GM19468 (cell line): ENCODE measurements around the gene FHIP1B.
"Not testable (repeated sequence)": the region's sequence is repeated elsewhere in the genome, so short reads cannot be mapped to it uniquely, and the experiment has no call there.

Experiments
- ATAC-seq: cut with Tn5 transposase; IDR thresholded peaks from one replicate; pipeline ENCODE4 v1.9.1; 2021; ENCODE audit warnings: mild to moderate bottlenecking, moderate library complexity, moderate number of reproducible peaks; ENCODE audit not compliant: unreplicated experiment; ENCODE audit errors: extremely low read depth

Gene FHIP1B

DNA sequence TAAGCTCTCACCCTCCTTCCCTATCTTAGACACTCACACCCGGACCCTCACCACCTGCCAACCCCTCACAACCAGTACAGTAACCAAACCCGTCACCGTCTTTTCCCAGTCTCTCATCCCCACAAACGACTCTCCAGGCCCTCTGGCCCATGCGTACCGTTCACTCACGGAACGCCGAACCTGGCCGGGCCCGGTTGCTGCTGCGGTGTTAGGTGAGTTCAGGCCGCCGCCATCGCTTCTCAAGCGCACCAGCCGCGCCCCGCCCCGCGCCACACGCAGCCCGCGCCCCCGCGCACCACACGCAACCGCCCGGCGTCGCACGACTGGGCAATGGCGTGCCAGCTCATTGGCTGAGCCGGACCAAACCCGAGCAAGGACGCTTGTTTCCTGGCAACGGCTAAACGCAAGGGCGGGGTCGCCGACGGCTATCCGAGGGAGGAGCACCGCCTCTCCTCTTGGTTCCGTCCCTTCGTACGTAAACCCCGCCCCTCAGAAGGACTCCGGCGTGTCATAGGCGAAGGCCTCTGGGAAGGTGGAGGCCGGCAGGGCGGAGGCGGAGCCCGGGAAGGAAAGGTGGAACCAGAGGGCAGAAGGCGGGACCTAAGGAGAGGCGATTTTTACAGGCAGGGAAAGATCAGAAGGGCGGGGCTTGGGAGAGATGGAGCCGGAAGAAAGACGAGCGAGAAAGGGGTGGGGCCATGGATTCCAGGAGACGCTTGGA is at the start of gene FHIP1B:
Gene FHIP1B, minus strand, starts transcription at position 250 of the 721 bp plus-strand sequence. CDS start 10,120 bp downstream, outside the sequence.
- peak; percentile 98 for ATAC-seq

DNA sequence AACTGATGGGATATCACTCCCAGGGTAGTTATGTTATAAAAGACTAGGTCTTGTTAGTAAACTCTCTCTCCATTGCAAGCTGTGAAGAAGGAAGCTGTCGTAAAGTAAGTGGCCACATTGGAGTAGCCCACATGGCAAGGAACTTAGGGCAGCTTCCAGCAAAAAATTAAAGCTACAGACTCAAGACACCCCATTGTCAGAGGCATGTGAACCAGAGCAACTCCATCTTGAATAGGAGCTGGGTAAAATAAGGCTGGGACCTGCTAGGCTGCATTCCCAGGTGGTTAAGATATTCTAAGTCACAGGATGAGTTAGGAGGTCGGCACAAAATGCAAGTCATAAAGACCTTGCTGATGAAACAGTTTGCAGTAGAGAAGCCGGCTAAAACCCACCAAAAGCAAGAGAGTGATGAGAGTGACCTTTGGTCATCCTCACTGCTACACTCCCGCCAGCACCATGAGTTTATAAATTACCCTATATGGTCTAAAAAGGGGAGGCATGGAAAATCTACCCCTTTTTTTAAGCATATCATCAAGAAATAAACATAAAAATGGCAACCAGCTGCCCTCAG is 49.1 kb upstream of the FHIP1B start:
- ATAC-seq: no peak

DNA sequence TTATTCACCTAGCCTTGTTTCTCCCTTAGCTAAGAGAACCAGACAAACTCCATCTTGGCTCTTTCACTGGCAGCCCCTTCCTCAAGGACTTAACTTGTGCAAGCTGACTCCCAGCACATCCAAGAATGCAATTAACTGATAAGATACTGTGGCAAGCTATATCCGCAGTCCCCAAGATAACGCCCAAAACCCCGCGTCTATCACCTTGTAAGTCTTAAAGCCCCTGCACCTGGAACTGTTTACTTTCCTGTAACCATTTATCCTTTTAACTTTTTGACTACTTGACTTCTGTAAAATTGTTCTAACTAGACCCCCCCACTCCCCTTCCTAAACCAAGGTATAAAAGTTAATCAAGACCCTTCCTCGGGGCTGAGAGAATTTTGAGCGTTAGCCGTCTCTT is 46.4 kb upstream of the FHIP1B start:
- not testable (repeated sequence) for ATAC-seq

GRCh38 chr11:6273188-6273587 is 38.8 kb upstream of the FHIP1B start:
- ATAC-seq: no peak

GRCh38 chr11:6271598-6271997 is 37.2 kb upstream of the FHIP1B start:
- no peak for ATAC-seq

- no peak for ATAC-seq
Measured at GRCh38 chr11:6270584-6271246, 36.3 kb upstream of the FHIP1B start.

GRCh38 chr11:6269994-6270393 is 35.6 kb upstream of the FHIP1B start:
- no peak for ATAC-seq

- no peak for ATAC-seq
Measured at GRCh38 chr11:6268820-6269219, 34.4 kb upstream of the FHIP1B start.

GRCh38 chr11:6263662-6264061 is 29.2 kb upstream of the FHIP1B start:
- ATAC-seq: no peak

DNA sequence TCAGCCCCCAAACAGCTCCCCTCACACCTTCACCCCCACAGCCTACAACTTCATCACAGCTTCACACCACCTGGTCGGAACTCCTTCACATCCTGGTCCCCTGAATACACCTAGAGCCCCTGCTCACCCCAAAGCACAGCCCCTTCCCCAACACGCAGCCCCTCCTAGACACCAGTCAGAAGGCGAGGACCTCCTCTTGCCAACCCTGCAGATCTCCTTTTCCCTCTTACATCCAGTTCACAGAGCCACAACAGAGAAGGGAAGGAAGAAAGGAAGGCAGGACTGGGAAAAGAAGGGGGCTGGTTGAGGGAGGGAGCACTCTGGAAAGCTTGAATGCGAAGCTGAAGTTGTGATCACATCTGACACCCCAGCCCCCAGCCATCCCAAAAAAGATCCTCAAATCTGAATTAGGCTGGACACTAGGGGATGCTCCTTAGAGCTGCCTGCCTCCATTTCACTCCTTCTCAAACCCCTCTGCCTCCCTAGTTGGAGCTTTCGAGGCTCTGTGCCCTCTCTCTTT is 25.8 kb upstream of the FHIP1B start:
- no peak for ATAC-seq

DNA sequence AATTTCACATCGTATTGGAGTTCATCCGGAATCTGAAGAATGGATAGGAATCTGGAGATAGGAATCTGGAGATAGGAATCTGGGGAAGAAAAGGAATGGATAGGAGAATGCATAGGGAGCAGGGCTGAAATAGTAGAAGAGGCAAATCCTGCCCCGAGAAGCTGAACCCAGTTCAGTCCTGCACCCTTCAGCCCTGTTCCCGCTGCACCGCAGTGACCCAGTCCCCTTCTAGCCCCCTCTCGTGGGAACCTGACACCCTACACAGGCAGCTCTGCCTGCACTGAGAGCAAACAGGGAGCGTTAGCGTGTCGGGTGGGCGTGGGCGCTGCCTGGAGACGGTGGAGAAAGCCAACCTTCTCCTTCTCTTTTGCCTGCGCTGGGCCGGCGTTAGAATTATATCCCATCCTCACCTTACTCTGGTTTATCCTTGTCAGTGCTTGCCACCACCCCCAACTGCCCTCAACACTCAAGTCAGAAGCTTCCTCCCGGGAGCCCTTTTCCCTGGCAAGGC is 24.2 kb upstream of the FHIP1B start:
- ATAC-seq: no peak

DNA sequence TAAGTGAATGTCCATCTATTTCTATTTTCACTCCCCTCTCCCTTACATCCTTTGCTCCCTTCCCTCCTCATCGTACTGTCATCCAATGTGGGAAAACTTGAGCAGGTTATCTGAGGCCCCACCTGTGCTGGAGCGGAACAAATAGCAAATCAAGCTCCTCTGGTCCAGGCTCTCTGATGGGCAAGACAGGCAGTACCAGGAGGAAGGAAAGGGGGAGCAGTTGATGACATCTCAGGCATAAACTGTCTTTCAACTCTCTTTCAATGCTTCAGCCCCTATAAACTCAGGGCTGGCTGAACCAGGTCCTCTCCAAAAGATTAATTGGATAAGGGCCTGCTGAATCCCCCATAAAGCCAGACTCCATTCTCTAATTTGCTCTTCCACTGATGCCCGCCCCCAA is 23.7 kb upstream of the FHIP1B start:
- ATAC-seq: no peak

GRCh38 chr11:6253197-6253596 is 18.8 kb upstream of the FHIP1B start:
- peak; percentile 59 for ATAC-seq

DNA sequence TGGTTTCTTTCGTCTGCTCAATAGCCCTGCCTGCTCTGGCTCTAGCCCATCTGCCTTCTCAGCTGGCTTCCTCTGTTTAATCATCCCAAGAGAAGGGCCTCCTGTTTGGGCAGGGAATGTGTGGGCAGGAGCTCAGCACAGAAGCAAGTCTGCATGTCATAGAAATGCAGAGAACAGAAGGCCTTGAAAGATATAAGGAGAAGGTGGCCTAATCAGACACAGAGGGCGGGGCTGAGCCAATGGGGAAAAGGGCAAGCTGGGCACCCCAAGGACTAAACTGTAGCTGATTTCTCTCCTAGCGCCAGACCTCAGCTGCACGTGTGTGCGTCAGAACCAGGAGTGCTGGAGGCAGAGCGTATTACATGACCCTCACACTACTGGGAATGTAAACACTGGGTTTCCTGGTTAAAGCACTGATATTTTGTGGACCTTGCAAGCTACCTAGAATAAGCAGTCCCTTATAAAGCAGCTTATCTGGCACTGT is 17.6 kb upstream of the FHIP1B start:
- no peak for ATAC-seq

DNA sequence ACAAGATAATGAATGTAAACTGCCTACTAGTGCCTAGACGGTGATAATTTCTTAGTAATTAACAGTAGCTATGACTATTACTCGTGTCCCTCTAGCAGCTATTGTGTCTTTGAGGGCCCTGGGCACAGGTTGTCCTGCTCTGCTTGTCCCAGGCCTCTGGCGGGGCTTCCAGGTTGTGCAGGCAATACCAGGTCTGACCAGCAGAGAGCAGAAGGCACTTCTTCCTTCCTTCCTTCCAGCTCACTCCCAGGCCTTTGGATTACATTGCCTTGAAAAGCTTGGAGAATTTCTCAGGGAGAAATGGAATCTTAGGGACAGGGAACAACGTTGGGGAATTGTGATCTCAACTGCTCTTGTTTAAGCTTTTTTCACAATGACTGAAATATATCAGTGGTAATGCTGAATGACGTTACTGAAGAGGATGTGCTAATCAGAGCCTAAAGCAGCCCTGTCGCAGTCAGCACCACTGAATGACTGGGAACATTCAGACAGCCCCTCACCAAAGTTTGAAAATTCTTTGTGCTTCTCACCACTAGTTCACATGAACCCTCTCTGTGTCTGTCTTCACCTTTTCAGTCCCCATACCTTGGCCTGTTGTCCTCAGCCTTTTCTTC is 16.8 kb upstream of the FHIP1B start:
- ATAC-seq: no peak

DNA sequence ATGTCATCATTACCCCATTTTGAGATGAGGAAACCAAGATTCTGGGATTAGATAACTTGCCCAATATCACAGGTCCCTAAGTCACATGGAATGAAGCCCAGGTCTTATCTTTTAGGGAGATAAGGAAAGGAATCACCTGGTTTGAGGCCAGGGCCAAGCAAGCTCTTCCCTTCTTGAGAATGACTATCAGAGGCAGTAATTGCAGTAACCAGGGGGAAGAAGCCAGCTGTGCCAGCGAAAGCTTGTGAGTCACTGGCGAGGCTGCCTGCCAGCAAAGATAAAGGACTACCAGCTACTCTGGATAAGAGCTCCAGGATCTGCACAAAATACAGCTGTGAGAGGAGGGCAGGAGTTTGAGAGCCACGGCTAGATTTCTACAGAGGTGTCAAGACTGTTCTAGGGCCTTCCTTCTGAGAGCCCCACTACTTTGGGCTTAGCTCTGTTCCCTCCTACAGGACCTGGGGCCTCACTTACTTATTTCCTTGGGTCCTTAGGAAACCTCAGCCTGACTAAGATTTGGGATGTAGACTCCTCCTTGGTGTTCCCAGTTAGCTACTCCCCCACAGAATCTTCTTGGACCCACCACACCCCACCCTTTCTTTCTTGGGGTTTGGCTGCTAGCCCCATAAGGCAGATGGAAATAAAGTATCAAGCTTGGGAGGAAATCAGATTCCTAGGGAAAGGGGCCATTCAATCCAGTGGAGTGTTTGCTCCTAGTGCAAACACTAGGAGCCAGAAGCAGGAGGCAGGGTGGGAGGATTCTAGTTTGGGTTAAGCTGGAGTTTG is 15.5 kb upstream of the FHIP1B start:
- ATAC-seq: no peak

GRCh38 chr11:6248897-6249296 is 14.5 kb upstream of the FHIP1B start:
- not testable (repeated sequence) for ATAC-seq

- no peak for ATAC-seq
Measured at GRCh38 chr11:6248248-6248647, 13.8 kb upstream of the FHIP1B start.

- no peak for ATAC-seq
Measured at GRCh38 chr11:6245536-6245935, 11.1 kb upstream of the FHIP1B start.

DNA sequence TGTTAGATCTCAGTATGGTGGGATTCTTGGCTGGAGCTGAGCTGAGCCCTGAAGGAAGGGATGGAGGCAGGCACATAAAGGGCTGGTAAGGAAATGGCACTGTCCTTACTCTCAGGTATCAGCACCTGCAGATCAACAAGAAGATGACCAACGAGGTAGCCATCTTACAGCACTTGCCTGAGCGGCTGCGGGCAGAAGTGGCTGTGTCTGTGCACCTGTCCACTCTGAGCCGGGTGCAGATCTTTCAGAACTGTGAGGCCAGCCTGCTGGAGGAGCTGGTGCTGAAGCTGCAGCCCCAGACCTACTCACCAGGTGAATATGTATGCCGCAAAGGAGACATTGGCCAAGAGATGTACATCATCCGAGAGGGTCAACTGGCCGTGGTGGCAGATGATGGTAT is 6.9 kb upstream of the FHIP1B start:
- ATAC-seq: no peak
